ENCODE measurements around the gene PPFIA4.

DNA sequence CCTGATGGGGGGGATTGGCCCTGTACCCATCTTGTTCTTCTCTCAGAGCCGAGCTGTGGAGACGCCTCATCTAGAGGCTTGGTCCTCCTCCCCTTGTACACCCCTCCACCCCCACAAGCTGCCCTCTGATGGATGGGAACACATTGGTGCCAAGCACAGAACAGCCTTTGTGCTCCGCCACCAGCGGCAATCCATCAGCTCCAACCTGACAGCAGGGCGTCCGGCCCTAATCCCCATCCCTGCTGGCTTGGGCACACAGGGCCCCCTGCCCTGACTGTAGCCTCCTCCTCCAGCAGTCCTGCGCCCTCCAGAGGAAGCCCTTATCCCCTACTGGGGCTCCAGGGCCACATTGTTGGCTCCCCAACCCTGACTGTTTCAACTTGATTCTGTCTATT is 63.4 kb downstream of the PPFIA4 start:
- TF ChIP-seq USF2 (IDR thresholded peaks at IDR 0.05; ENCODE audit: borderline replicate concordance, low read depth, low read length) (no peak), EZH2phosphoT487 (IDR thresholded peaks at IDR 0.05; ENCODE audit: borderline replicate concordance, low read depth) (no peak), REST (IDR thresholded peaks at IDR 0.05; ENCODE audit: low read depth, low read length) (no peak), EP300 (IDR thresholded peaks at IDR 0.05; ENCODE audit: borderline replicate concordance in 1 of 2, low read depth in 1 of 2, low read length in 1 of 2) (no peak), POLR2AphosphoS5 (IDR thresholded peaks at IDR 0.05; ENCODE audit: low read depth, low read length) (no peak), RFX5 (IDR thresholded peaks at IDR 0.05; ENCODE audit: low read length) (no peak), SMC3 (IDR thresholded peaks at IDR 0.05; ENCODE audit: low read depth, low read length) (no peak)
- TF ChIP-seq, protein P1, sequence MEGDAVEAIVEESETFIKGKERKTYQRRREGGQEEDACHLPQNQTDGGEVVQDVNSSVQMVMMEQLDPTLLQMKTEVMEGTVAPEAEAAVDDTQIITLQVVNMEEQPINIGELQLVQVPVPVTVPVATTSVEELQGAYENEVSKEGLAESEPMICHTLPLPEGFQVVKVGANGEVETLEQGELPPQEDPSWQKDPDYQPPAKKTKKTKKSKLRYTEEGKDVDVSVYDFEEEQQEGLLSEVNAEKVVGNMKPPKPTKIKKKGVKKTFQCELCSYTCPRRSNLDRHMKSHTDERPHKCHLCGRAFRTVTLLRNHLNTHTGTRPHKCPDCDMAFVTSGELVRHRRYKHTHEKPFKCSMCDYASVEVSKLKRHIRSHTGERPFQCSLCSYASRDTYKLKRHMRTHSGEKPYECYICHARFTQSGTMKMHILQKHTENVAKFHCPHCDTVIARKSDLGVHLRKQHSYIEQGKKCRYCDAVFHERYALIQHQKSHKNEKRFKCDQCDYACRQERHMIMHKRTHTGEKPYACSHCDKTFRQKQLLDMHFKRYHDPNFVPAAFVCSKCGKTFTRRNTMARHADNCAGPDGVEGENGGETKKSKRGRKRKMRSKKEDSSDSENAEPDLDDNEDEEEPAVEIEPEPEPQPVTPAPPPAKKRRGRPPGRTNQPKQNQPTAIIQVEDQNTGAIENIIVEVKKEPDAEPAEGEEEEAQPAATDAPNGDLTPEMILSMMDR (IDR thresholded peaks at IDR 0.05) = no peak
